GM23338 (cell line): ENCODE measurements around the gene DMD. TPM values are rescaled to one million over a fixed set of nuclear protein-coding genes. Genes with fewer than 3 reads are reported as not detected.

ENCODE experiments used
- ATAC-seq: fragments of 200-7000 bp; cut with Tn5 transposase; 3 replicates; pipeline ENCODE4 v1.9.1; 2020
- DNase-seq: peaks from one replicate; pipeline ENCODE4 v3.0.0-alpha.2; 2015; ENCODE audit warnings: low spot score
- H2AFZ ChIP-seq: fragments of 200-600 bp; sonication (generic); 2 replicates; pipeline ENCODE4 v1.8.0; 2016; ENCODE audit warnings: antibody characterized with exemption, mild to moderate bottlenecking, moderate library complexity
- H3F3A ChIP-seq: fragments of 200-600 bp; sonication (generic); replicated peaks from 2 replicates; pipeline ENCODE4 v1.8.0; 2017; ENCODE audit warnings: antibody characterized with exemption, mixed run types, low read depth
- H3K27ac ChIP-seq: fragments of 200-600 bp; sonication (generic); 2 replicates; pipeline ENCODE4 v1.6.1; 2016; ENCODE audit warnings: low read depth
- H3K27me3 ChIP-seq: fragments of 200-600 bp; sonication (generic); 2 replicates; pipeline ENCODE4 v1.8.0; 2016; ENCODE audit warnings: mild to moderate bottlenecking, mixed run types, moderate library complexity; ENCODE audit not compliant: insufficient read depth
- H3K36me3 ChIP-seq: fragments of 200-600 bp; sonication (generic); 2 replicates; pipeline ENCODE4 v1.8.0; 2016; ENCODE audit warnings: mild to moderate bottlenecking; ENCODE audit not compliant: insufficient read depth
- H3K4me1 ChIP-seq: fragments of 200-600 bp; sonication (generic); 2 replicates; pipeline ENCODE4 v1.8.0; 2016; ENCODE audit warnings: mild to moderate bottlenecking, moderate library complexity; ENCODE audit not compliant: insufficient read depth
- H3K4me2 ChIP-seq: fragments of 200-600 bp; sonication (generic); 2 replicates; pipeline ENCODE4 v1.7.1; 2017; ENCODE audit warnings: mixed run types
- H3K4me3 ChIP-seq: fragments of 200-600 bp; sonication (generic); 2 replicates; pipeline ENCODE4 v1.6.1; 2016; ENCODE audit warnings: mixed run types
- H3K79me2 ChIP-seq: fragments of 200-600 bp; sonication (generic); replicated peaks from 2 replicates; pipeline ENCODE4 v1.8.0; 2017; ENCODE audit warnings: mild to moderate bottlenecking; ENCODE audit not compliant: insufficient read depth
- H3K9me2 ChIP-seq: fragments of 200-600 bp; sonication (generic); 2 replicates; pipeline ENCODE4 v1.8.0; 2017; ENCODE audit not compliant: insufficient read depth
- H4K20me1 ChIP-seq: fragments of 200-600 bp; sonication (generic); replicated peaks from 2 replicates; pipeline ENCODE4 v1.8.0; 2017; ENCODE audit warnings: mild to moderate bottlenecking; ENCODE audit not compliant: insufficient read depth
- H3K27ac Mint-ChIP-seq: 2 replicates; pipeline ENCODE4 v1.8.0; 2020; ENCODE audit warnings: inconsistent platforms, mild to moderate bottlenecking, moderate library complexity, mixed read lengths
- H3K27me3 Mint-ChIP-seq: 3 replicates; pipeline ENCODE4 v1.8.0; 2022; ENCODE audit warnings: low read depth, mild to moderate bottlenecking, moderate library complexity, mixed read lengths, inconsistent platforms; ENCODE audit not compliant: insufficient read depth, poor library complexity
- H3K36me3 Mint-ChIP-seq: 3 replicates; pipeline ENCODE4 v1.8.0; 2021; ENCODE audit warnings: low read depth, mild to moderate bottlenecking, inconsistent platforms, moderate library complexity, mixed read lengths
- H3K4me1 Mint-ChIP-seq: 3 replicates; pipeline ENCODE4 v1.8.0; 2020; ENCODE audit warnings: mild to moderate bottlenecking, inconsistent platforms, mixed read lengths
- H3K4me3 Mint-ChIP-seq: 3 replicates; pipeline ENCODE4 v1.8.0; 2021; ENCODE audit warnings: moderate library complexity, mild to moderate bottlenecking, inconsistent platforms, mixed read lengths
- H3K9me3 Mint-ChIP-seq: 3 replicates; pipeline ENCODE4 v1.8.0; 2020; ENCODE audit warnings: moderate library complexity, mild to moderate bottlenecking, inconsistent platforms, mixed read lengths
- CREB1 ChIP-seq: fragments of 250-450 bp; sonication (Bioruptor Pico); IDR thresholded peaks from 2 replicates; pipeline ENCODE4 v1.5.0; 2020; ENCODE audit warnings: low read depth, mild to moderate bottlenecking, moderate library complexity
- ETS1 ChIP-seq: IDR thresholded peaks from 2 replicates; pipeline ENCODE4 v1.6.1; 2016; ENCODE audit warnings: antibody characterized with exemption
- EZH2 ChIP-seq: fragments of 200-600 bp; sonication (generic); IDR thresholded peaks from one replicate; pipeline ENCODE4 v1.8.0; 2017; ENCODE audit warnings: antibody characterized with exemption, mild to moderate bottlenecking, low read depth; ENCODE audit not compliant: unreplicated experiment
- EZH2phosphoT487 ChIP-seq: fragments of 200-600 bp; sonication (generic); IDR thresholded peaks from one replicate; pipeline ENCODE4 v1.8.1; 2018; ENCODE audit warnings: antibody characterized with exemption; ENCODE audit not compliant: unreplicated experiment
- JUNB ChIP-seq: IDR thresholded peaks from one replicate; pipeline ENCODE4 v1.6.1; 2016; ENCODE audit warnings: antibody characterized with exemption; ENCODE audit not compliant: unreplicated experiment
- NANOG ChIP-seq: IDR thresholded peaks from 2 replicates; pipeline ENCODE4 v1.6.1; 2016; ENCODE audit warnings: antibody characterized with exemption, borderline replicate concordance
- POLR2AphosphoS5 ChIP-seq: IDR thresholded peaks from 2 replicates; pipeline ENCODE4 v1.6.1; 2016; ENCODE audit warnings: antibody characterized with exemption, low read depth
- STAT1 ChIP-seq: IDR thresholded peaks from one replicate; pipeline ENCODE4 v1.6.1; 2016; ENCODE audit warnings: antibody characterized with exemption; ENCODE audit not compliant: unreplicated experiment
- ZNF114 ChIP-seq: fragments of 250-450 bp; sonication (Bioruptor Pico); IDR thresholded peaks from 2 replicates; pipeline ENCODE4 v1.5.0; 2020; ENCODE audit warnings: mild to moderate bottlenecking, moderate library complexity
- ZNF331 ChIP-seq: fragments of 250-450 bp; sonication (Bioruptor Pico); IDR thresholded peaks from 2 replicates; pipeline ENCODE4 v1.5.0; 2020; ENCODE audit warnings: low read depth, mild to moderate bottlenecking, moderate library complexity
- polyA plus RNA-seq: library from polyadenylated mRNA; unstranded; fragments of >200 nt; fragmentation: Nextera tagmentation; extraction: Ambion mirVana; gene quantifications from 2 replicates; pipeline ENCODE4 v1.2.1, GENCODE V29; 2016
- total RNA-seq: library from RNA; depleted of rRNA; stranded (reverse); fragments of >200 nt; shearing (Covaris generic); gene quantifications from 2 replicates; pipeline ENCODE4 v1.2.3, GENCODE V29; 2014
- TF ChIP-seq, protein P1 (sequence below): fragments of 250-450 bp; sonication (Bioruptor Pico); IDR thresholded peaks from 2 replicates; pipeline ENCODE4 v1.5.0; 2020; ENCODE audit warnings: mild to moderate bottlenecking, moderate library complexity
- TF ChIP-seq, protein P2 (sequence below): IDR thresholded peaks from one replicate; pipeline ENCODE4 v1.6.1; 2018; ENCODE audit warnings: antibody characterized with exemption; ENCODE audit not compliant: unreplicated experiment
- TF ChIP-seq, protein P3 (sequence below), 2 experiments: fragments of 200-600 bp in 1 of 2; sonication (generic) in 1 of 2; conservative IDR thresholded peaks; 2 replicates each; pipeline versions ENCODE4 v1.5.1 to v1.6.1; 2016 to 2017; ENCODE audit warnings: antibody characterized with exemption in 2 of 2, low read depth in 2 of 2, mild to moderate bottlenecking in 2 of 2, moderate library complexity in 1 of 2

DMD gene
- total and polyA plus RNA-seq, 2 experiments from 2014 or later, result 4.5 to 7.6 TPM

DNA sequence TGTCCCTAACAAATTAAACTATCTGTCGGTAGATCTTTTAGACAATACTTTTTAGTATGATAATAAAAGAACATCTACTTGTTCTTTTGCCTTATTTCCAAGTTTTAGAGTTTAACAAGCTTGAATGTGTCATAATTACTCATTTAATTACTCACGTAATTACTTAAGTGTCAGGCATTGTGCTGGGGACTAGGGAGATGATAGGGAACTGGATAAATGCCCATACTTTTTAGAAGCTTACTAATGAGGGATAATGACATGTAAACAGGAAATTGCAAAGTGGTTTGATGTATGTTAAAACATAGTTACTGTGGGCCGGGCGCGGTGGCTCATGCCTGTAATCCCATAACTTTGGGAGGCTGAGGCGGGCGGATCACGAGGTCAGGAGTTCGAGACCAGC, 158.3 kb downstream of the DMD start:
- ATAC-seq (no peak), DNase-seq (no peak)
- H3K36me3 ChIP-seq, result no peaks in the 10 kb centered on the region
- Mint-ChIP-seq H3K27me3 (no peaks in the 10 kb centered on the region), H3K36me3 (no peaks in the 10 kb centered on the region), H3K4me3 (no peak overlapping the region), H3K9me3 (no peaks in the 10 kb centered on the region), H3K4me1 (no peaks in the 10 kb centered on the region), H3K27ac (no peak overlapping the region)
- H3K27me3 ChIP-seq, result no peaks in the 10 kb centered on the region
- no peak for TF ChIP-seq EZH2
- TF ChIP-seq, protein P1, sequence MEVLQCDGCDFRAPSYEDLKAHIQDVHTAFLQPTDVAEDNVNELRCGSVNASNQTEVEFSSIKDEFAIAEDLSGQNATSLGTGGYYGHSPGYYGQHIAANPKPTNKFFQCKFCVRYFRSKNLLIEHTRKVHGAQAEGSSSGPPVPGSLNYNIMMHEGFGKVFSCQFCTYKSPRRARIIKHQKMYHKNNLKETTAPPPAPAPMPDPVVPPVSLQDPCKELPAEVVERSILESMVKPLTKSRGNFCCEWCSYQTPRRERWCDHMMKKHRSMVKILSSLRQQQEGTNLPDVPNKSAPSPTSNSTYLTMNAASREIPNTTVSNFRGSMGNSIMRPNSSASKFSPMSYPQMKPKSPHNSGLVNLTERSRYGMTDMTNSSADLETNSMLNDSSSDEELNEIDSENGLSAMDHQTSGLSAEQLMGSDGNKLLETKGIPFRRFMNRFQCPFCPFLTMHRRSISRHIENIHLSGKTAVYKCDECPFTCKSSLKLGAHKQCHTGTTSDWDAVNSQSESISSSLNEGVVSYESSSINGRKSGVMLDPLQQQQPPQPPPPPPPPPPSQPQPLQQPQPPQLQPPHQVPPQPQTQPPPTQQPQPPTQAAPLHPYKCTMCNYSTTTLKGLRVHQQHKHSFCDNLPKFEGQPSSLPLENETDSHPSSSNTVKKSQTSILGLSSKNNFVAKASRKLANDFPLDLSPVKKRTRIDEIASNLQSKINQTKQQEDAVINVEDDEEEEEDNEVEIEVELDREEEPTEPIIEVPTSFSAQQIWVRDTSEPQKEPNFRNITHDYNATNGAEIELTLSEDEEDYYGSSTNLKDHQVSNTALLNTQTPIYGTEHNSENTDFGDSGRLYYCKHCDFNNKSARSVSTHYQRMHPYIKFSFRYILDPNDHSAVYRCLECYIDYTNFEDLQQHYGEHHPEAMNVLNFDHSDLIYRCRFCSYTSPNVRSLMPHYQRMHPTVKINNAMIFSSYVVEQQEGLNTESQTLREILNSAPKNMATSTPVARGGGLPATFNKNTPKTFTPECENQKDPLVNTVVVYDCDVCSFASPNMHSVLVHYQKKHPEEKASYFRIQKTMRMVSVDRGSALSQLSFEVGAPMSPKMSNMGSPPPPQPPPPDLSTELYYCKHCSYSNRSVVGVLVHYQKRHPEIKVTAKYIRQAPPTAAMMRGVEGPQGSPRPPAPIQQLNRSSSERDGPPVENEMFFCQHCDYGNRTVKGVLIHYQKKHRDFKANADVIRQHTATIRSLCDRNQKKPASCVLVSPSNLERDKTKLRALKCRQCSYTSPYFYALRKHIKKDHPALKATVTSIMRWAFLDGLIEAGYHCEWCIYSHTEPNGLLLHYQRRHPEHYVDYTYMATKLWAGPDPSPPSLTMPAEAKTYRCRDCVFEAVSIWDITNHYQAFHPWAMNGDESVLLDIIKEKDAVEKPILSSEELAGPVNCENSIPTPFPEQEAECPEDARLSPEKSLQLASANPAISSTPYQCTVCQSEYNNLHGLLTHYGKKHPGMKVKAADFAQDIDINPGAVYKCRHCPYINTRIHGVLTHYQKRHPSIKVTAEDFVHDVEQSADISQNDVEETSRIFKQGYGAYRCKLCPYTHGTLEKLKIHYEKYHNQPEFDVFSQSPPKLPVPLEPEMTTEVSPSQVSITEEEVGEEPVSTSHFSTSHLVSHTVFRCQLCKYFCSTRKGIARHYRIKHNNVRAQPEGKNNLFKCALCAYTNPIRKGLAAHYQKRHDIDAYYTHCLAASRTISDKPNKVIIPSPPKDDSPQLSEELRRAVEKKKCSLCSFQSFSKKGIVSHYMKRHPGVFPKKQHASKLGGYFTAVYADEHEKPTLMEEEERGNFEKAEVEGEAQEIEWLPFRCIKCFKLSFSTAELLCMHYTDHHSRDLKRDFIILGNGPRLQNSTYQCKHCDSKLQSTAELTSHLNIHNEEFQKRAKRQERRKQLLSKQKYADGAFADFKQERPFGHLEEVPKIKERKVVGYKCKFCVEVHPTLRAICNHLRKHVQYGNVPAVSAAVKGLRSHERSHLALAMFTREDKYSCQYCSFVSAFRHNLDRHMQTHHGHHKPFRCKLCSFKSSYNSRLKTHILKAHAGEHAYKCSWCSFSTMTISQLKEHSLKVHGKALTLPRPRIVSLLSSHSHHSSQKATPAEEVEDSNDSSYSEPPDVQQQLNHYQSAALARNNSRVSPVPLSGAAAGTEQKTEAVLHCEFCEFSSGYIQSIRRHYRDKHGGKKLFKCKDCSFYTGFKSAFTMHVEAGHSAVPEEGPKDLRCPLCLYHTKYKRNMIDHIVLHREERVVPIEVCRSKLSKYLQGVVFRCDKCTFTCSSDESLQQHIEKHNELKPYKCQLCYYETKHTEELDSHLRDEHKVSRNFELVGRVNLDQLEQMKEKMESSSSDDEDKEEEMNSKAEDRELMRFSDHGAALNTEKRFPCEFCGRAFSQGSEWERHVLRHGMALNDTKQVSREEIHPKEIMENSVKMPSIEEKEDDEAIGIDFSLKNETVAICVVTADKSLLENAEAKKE, result no peak
- TF ChIP-seq ETS1, result no peak
- no peak for TF ChIP-seq POLR2AphosphoS5
- TF ChIP-seq EZH2phosphoT487, result no peak
- TF ChIP-seq, protein P2, sequence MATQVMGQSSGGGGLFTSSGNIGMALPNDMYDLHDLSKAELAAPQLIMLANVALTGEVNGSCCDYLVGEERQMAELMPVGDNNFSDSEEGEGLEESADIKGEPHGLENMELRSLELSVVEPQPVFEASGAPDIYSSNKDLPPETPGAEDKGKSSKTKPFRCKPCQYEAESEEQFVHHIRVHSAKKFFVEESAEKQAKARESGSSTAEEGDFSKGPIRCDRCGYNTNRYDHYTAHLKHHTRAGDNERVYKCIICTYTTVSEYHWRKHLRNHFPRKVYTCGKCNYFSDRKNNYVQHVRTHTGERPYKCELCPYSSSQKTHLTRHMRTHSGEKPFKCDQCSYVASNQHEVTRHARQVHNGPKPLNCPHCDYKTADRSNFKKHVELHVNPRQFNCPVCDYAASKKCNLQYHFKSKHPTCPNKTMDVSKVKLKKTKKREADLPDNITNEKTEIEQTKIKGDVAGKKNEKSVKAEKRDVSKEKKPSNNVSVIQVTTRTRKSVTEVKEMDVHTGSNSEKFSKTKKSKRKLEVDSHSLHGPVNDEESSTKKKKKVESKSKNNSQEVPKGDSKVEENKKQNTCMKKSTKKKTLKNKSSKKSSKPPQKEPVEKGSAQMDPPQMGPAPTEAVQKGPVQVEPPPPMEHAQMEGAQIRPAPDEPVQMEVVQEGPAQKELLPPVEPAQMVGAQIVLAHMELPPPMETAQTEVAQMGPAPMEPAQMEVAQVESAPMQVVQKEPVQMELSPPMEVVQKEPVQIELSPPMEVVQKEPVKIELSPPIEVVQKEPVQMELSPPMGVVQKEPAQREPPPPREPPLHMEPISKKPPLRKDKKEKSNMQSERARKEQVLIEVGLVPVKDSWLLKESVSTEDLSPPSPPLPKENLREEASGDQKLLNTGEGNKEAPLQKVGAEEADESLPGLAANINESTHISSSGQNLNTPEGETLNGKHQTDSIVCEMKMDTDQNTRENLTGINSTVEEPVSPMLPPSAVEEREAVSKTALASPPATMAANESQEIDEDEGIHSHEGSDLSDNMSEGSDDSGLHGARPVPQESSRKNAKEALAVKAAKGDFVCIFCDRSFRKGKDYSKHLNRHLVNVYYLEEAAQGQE, result no peak
- TF ChIP-seq ZNF331, result no peak
- TF ChIP-seq NANOG, result no peak
- TF ChIP-seq ZNF114 (CRISPR knock-in tag), result no peak
- TF ChIP-seq JUNB, result no peak
- TF ChIP-seq, protein P3, sequence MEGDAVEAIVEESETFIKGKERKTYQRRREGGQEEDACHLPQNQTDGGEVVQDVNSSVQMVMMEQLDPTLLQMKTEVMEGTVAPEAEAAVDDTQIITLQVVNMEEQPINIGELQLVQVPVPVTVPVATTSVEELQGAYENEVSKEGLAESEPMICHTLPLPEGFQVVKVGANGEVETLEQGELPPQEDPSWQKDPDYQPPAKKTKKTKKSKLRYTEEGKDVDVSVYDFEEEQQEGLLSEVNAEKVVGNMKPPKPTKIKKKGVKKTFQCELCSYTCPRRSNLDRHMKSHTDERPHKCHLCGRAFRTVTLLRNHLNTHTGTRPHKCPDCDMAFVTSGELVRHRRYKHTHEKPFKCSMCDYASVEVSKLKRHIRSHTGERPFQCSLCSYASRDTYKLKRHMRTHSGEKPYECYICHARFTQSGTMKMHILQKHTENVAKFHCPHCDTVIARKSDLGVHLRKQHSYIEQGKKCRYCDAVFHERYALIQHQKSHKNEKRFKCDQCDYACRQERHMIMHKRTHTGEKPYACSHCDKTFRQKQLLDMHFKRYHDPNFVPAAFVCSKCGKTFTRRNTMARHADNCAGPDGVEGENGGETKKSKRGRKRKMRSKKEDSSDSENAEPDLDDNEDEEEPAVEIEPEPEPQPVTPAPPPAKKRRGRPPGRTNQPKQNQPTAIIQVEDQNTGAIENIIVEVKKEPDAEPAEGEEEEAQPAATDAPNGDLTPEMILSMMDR (conservative IDR thresholded peaks at IDR 0.05; ENCODE audit: low read depth in 2 of 2), result no peak
- no peak for TF ChIP-seq STAT1
- TF ChIP-seq CREB1 (CRISPR knock-in tag), result no peak
- H3K27ac ChIP-seq, result no peak overlapping the region
- H4K20me1 ChIP-seq, result no peaks in the 10 kb centered on the region
- no peak overlapping the region for H2AFZ ChIP-seq
- H3K79me2 ChIP-seq, result no peaks in the 10 kb centered on the region
- H3K4me3 ChIP-seq, result no peak overlapping the region
- H3K4me1 ChIP-seq, result no peaks in the 10 kb centered on the region
- no peaks in the 10 kb centered on the region for H3K9me2 ChIP-seq
- no peak overlapping the region for H3K4me2 ChIP-seq
- H3F3A ChIP-seq, result no peaks in the 10 kb centered on the region
